PFSK-1 (cell line): ENCODE data around the gene FGB.

Experiments
- POLR2AphosphoS5 ChIP-seq: IDR thresholded peaks from 2 replicates; pipeline ENCODE4 v1.6.1; 2012; ENCODE audit warnings: low read depth, mild to moderate bottlenecking, control low read depth, low read length, moderate library complexity
- SIN3A ChIP-seq: IDR thresholded peaks from 2 replicates; pipeline ENCODE4 v1.6.1; 2012; ENCODE audit warnings: mild to moderate bottlenecking, low read length, moderate library complexity, borderline replicate concordance; ENCODE audit not compliant: insufficient read depth
- TF ChIP-seq, protein P1 (sequence below), 2 experiments: IDR thresholded peaks; 2 replicates each; pipeline versions ENCODE4 v1.6.1 to v1.8.0; 2011 to 2012; ENCODE audit warnings: low read depth in 2 of 2, low read length in 2 of 2, control low read depth in 1 of 2, inconsistent platforms in 1 of 2, mild to moderate bottlenecking in 1 of 2, moderate library complexity in 1 of 2; ENCODE audit not compliant: insufficient read depth in 1 of 2

DNA sequence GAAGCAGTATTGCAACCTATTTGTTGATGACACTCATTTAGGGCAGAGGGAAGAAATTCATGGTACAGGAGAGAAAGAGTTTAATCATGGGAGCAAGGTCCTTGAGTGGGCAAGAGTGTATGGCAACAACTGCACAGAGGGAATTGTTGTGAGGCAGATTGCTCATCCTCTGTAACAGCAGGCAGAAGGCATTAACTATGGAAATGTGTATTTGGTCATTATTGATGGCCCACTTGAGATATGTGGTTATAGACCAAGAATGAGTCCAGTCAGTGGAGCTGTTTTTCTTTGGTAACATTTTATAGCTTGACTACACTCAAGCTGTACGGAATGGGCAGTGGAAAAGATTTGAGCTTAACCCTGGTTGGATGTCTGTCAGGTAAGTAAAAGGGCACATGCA, 28.5 kb upstream of the FGB start:
- TF ChIP-seq, protein P1, sequence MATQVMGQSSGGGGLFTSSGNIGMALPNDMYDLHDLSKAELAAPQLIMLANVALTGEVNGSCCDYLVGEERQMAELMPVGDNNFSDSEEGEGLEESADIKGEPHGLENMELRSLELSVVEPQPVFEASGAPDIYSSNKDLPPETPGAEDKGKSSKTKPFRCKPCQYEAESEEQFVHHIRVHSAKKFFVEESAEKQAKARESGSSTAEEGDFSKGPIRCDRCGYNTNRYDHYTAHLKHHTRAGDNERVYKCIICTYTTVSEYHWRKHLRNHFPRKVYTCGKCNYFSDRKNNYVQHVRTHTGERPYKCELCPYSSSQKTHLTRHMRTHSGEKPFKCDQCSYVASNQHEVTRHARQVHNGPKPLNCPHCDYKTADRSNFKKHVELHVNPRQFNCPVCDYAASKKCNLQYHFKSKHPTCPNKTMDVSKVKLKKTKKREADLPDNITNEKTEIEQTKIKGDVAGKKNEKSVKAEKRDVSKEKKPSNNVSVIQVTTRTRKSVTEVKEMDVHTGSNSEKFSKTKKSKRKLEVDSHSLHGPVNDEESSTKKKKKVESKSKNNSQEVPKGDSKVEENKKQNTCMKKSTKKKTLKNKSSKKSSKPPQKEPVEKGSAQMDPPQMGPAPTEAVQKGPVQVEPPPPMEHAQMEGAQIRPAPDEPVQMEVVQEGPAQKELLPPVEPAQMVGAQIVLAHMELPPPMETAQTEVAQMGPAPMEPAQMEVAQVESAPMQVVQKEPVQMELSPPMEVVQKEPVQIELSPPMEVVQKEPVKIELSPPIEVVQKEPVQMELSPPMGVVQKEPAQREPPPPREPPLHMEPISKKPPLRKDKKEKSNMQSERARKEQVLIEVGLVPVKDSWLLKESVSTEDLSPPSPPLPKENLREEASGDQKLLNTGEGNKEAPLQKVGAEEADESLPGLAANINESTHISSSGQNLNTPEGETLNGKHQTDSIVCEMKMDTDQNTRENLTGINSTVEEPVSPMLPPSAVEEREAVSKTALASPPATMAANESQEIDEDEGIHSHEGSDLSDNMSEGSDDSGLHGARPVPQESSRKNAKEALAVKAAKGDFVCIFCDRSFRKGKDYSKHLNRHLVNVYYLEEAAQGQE (IDR thresholded peaks at IDR 0.05; ENCODE audit: insufficient read depth in 1 of 2, low read depth in 2 of 2, low read length in 2 of 2): no peak
- TF ChIP-seq POLR2AphosphoS5: no peak
- TF ChIP-seq SIN3A: no peak
